NCI-H187 treated with DMSO at 0.1 percent for 48 hours (cell line): ENCODE measurements around the gene CHSY3.

Experiments
- DNase-seq: peaks from one replicate; lab custom pipeline; 2025; lab: John Stamatoyannopoulos, UW

CHSY3 gene

DNA sequence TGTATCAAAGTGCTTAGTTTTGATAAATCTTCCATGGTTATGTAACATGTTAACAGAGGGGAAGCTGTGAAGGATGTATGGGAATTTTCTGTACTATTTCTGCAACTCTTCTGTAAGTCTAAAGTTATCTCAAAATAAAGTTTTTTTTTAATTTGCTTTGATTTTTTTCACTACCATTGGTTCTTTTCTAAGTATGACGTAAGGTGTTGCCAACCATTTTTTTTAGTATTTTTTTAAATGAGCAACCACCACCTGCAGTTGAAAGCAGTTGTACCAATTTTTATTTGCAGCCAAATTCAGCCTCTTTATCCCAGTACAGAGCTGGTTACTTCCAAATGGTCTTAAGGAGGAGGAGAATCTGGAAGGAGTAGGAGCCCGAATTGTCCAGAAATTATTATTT, 192.2 kb downstream of the CHSY3 start:
- DNase-seq: no peak

GRCh38 chr5:130099008-130099407, 194.7 kb downstream of the CHSY3 start:
- no peak for DNase-seq

DNA sequence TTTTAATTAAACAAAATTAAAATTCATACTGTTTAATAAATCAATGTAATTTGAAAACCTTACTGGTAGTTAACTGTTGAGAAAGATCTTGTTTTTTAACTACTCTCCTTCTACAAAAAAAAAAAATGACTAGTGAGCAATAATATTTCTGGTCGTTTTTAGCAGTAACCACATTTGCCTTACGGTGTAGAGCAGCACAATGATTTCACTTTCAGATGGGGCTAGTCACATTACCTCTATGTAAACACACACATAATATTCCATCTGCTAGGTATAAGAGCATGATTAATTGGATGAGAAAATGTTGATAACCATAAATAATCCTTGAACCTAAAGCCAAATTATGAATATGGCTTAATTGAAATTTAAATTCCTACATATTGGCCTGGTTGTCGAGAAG, 198.1 kb downstream of the CHSY3 start:
- no peak for DNase-seq

- no peak for DNase-seq
Observed at GRCh38 chr5:130102960-130103359, 198.7 kb downstream of the CHSY3 start.

DNA sequence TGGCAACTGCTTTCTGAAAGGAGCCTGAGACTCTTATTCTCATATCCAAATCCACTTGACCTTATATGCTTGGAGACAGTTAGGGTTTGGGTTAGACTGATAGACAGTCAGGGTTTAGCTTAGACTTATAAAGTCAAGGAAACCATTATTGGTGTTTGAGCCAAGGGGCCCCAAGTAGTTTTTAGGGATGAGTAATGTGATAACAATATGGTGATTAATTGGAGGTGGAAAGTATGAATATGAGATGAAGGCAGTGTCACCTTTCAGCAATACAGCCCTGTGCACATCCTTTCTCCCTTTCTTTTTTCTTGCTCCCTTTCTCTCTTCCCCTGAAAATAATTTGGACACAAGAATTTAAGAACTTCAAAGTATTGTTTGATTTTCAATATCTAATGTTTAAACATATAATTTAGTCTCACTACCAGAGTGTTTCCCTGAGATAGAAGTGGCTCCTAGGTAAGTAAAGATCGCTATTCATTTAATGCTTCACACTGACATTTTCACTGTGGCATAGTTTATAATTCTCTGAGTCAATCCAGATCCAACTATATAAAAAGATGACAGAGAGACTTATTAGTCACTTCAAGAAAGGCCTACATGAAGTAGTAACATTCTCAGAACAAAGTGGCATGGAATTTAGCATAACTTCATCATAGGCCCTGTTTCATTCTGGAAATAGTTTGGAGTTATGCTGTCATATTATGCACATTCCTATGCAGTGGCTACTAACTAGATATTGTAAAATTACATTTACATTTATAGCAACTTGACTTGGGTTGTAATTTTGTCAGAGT, 200.8 kb downstream of the CHSY3 start:
- DNase-seq: no peak

GRCh38 chr5:130106480-130106879, 202.2 kb downstream of the CHSY3 start:
- no peak for DNase-seq

DNA sequence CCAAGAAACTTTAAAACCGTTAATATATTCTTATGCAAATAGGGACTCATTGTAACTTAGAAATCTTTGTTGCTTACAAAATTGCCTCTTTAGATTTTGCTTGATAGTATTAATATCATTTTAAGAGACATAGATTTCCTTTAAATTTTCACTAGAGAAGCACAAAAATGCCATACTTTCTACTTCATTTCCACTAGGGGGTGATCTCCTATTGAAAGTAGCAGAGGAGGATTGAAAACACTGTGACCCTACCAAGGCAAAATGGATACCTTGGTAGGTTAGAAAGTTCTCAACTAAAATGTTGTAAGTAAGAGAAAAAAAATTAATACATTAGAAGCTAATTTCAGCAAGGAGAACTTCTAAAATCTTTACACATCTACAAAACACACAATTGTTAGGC, 204.9 kb downstream of the CHSY3 start:
- DNase-seq: no peak

- DNase-seq: no peak
Observed at GRCh38 chr5:130110328-130110727, 206.1 kb downstream of the CHSY3 start.

- no peak for DNase-seq
Observed at GRCh38 chr5:130111746-130112145, 207.5 kb downstream of the CHSY3 start.

DNA sequence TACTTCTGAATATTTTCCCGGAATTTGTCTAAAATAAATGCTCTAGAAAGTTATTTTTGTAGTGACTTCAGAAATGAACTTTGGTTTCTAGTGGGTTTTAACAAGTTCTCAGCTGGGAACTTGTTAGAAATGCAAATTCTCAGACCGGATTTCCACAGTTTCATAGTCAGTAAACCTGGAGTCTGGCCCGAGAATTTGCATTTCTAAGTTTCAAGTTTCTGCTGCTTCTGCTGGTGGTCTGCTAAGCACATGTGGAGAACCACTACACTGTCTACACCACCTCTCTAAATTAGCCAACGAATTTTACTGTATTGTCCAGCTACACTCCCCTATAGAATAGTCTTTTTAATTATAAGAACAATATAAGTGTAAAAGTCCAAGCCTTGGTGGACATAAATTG, 208.0 kb downstream of the CHSY3 start:
- no peak for DNase-seq

GRCh38 chr5:130115686-130116085, 211.4 kb downstream of the CHSY3 start:
- DNase-seq: no peak

- DNase-seq: no peak
Observed at GRCh38 chr5:130116462-130116861, 212.2 kb downstream of the CHSY3 start.

GRCh38 chr5:130116972-130117371, 212.7 kb downstream of the CHSY3 start:
- DNase-seq: no peak

GRCh38 chr5:130126746-130127145, 222.5 kb downstream of the CHSY3 start:
- no peak for DNase-seq

DNA sequence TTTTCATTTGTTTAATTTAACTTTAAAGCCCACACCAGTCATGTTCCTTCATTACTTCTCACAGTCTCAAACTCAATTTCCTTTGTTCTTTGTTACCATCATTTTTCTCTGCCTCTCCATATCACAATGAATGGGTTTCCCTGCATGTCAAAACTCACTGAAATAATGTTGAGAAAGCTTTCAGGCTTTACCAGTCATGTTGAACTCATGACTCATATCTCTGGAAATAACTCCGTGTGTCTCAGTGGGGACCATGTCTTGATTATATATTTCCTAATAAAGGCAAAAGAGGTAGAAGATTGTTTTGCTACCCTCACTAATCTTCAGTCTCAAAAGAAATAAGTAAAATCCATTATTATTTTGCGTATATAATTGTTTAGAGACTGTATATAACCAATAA, 231.2 kb downstream of the CHSY3 start:
- DNase-seq: no peak

GRCh38 chr5:130136300-130136699, 232.0 kb downstream of the CHSY3 start:
- DNase-seq: no peak

DNA sequence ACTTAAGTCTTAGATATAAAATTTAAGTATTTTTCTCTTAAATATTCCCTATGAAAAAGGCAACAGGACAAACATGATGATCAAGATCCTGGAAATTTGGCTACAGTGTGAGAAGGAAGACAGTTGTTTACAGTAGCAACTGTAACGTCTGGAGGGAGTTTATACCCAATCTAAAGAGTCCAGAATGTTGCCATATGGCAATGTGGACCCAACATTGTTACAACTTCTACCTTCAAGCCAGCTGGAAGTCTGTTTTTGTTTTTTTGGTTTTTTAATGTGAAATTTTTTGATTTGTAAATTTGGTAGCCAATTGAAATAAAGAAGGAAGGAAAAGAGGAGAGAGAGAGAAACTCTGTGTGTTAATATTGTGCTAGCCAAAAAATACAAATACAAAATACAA, 233.4 kb downstream of the CHSY3 start:
- no peak for DNase-seq

DNA sequence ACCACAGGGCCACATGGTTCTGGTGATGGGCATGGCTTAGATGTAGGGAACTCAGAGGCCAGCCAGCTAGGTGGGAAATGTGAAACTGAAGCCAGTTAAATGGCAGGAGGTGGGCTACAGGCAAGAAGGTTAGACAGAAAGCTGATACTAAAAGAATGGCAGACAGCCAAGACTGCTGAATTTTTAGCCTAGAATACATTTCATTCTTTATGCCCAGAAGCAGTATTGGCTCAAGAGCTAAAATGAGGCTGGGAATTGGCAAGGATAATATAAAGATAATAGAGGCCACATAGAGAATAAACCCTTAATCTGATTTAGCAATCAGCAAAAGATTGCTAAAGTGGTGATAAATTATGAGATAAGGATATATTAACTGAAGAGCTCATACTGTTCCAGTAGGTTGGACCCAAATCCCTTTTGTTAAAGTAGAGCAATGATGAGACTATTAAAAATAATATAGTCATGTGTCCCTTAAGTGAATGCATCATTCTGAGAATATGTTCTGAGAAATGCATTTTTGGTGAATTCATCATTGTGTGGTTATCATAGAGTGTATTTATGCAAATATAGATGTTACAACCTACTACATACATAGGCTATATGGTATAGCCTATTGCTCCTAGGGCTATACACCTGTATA, 234.3 kb downstream of the CHSY3 start:
- no peak for DNase-seq

DNA sequence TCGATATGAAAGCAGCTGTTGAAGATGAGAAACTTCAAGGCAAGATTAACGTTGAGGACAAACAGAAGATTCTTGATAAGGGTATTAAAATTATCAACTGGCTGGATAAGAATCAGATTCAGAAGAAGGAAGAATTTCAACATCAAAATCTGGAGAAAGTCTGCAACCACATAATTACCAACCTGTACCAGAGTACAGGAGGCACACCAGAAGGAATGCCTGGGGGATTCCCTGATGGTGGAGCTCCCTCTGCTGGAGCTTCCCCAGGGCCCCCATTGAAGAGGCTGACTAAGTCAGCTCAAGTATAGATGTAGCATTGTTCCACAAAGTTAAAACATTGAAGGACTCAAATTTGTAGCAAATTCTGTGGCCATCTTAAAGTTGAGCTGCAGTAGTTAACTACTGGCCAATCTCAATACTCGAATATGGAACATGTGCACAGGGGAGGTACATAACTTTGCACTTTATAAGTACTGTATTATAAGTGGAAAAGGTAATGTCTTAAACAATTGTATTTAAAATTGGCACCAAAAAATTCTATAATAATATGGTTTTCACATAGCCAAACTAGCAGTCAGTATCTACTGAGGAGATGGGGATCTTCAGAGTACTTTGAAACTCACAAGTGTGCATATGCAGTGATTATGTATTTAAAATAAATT, 237.5 kb downstream of the CHSY3 start:
- no peak for DNase-seq

GRCh38 chr5:130151239-130151638, 247.0 kb downstream of the CHSY3 start:
- DNase-seq: no peak

- DNase-seq: no peak
Observed at GRCh38 chr5:130155345-130156011, 251.2 kb downstream of the CHSY3 start.

- DNase-seq: no peak
Observed at GRCh38 chr5:130158036-130158435, 253.8 kb downstream of the CHSY3 start.

DNA sequence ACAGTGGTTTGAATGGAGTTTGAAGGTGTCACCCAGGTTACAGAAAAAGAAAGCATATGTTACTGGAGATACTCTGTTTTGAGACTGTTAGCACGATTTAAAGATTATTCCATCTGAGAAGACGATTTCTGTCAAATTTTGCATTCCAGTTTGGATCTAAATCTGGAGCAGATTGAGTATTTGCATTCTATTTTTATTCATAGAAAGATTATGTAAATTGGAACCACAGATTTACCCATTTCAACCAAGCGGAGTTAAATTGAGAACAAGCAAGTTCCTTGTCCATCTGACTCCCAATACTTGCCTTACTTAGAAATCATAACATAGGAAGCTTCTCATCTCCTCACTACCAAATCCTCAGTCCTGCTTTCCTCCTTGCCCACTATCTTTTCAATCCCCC, 255.7 kb downstream of the CHSY3 start:
- no peak for DNase-seq
